ENCODE data around the gene SNTG2.

DNA sequence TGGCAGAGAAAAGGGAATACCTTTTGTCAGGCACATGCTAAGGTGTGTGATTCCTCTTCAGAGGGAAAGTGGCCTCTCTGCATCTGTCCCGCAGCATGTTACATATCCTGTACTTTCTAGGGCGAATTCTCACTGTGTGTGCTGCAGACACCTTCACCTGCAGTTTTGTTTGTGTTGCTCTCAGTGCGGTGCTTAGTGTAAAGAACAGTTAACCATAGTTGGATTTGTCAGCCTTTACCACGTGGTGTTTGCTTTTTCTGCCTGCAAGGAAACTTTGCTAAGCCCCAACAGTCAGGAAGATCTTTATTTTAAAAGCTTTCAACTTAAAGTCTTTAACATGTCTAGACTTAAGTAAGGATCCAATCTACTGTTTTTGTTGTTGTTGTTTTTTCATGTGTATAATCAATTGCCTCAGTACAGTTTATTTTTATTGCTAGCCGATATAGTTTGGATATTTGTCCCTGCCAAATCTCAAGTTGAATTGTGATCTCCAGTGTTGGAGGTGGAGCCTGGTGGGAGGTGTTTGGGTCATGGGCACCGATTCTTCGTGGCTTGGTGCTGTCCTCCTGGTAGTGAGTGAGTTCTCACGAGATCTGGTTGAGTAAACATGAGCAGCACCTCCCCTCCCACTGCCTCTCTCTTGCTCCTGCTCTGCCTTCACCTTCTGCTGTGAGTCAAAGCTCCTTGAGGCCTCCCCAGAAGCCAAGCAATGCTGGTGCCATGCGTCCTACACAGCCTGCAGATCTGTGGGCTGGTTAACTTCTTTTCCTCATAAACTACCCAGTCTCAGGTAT is 90.6 kb downstream of the SNTG2 start:
- TF ChIP-seq ZFX (IDR thresholded peaks at IDR 0.05; ENCODE audit: borderline replicate concordance) = no peak
- TF ChIP-seq, protein P1, sequence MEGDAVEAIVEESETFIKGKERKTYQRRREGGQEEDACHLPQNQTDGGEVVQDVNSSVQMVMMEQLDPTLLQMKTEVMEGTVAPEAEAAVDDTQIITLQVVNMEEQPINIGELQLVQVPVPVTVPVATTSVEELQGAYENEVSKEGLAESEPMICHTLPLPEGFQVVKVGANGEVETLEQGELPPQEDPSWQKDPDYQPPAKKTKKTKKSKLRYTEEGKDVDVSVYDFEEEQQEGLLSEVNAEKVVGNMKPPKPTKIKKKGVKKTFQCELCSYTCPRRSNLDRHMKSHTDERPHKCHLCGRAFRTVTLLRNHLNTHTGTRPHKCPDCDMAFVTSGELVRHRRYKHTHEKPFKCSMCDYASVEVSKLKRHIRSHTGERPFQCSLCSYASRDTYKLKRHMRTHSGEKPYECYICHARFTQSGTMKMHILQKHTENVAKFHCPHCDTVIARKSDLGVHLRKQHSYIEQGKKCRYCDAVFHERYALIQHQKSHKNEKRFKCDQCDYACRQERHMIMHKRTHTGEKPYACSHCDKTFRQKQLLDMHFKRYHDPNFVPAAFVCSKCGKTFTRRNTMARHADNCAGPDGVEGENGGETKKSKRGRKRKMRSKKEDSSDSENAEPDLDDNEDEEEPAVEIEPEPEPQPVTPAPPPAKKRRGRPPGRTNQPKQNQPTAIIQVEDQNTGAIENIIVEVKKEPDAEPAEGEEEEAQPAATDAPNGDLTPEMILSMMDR (IDR thresholded peaks at IDR 0.05) = no peak

Data from 22Rv1 (cell line).